GM21786 (cell line): ENCODE results near the gene SERPINA6.
"Not testable (repeated sequence)": the region's sequence is repeated elsewhere in the genome, so short reads cannot be mapped to it uniquely, and the experiment has no call there.

Source experiments
- ATAC-seq: cut with Tn5 transposase; IDR thresholded peaks from one replicate; pipeline ENCODE4 v1.9.1; 2021; ENCODE audit not compliant: unreplicated experiment

SERPINA6 gene

DNA sequence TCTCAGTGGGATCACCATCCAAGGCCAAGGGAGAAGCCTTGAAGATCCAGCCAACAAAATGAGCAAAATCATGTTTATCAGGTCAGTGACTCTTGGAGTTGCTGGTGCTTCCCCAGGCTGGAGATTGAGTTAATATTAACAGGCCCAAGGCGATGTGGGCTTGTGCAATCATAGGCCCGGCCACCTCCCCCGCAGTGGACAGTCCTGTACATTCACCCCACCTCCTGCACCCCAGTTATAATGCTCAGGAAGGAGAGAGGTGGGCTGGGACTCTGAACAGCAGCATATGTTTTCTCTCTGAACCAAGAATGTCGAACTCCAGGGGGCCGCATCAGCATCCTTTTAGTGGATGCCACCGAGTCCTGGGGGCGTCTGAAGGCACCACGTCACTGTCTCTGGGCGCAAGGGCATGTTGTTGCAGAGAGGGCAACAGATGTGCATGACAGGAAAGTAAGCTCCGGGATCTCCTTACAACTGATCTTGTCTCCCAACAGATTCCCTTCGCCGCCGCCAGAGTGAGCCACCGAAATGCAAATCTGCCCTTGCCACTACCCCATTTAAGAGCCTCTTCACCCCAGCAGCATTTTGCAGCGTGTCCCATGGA lies 32.2 kb upstream of the SERPINA6 start:
- peak; percentile 51 for ATAC-seq

DNA sequence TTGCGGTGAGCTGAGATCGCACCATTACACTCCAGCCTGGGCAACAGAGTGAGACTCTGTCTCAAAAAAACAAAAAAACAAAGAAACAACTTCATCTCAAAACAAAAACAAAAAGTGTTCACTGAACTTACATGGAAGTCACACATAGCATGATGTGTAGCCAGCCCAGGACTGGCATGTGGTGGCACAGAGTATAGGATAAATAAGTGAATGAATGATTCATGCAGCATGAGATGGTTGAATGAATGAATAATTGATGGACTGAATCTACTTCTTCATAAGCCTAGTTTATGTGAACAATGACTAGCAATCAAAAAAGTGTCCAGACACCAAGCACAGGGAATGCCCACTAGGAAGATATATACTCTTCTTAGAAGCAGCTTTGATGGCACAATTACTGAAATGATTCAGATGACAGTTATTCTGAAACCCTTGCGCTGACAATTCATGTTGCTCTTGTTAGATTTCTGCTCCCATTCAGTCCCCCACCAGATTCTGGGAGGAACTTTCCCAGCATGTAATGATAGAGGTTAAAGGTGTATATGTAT lies 31.6 kb upstream of the SERPINA6 start:
- ATAC-seq, result peak; percentile 42

GRCh38 chr14:94354190-94354589 lies 31.1 kb upstream of the SERPINA6 start:
- ATAC-seq, result not testable (repeated sequence)

DNA sequence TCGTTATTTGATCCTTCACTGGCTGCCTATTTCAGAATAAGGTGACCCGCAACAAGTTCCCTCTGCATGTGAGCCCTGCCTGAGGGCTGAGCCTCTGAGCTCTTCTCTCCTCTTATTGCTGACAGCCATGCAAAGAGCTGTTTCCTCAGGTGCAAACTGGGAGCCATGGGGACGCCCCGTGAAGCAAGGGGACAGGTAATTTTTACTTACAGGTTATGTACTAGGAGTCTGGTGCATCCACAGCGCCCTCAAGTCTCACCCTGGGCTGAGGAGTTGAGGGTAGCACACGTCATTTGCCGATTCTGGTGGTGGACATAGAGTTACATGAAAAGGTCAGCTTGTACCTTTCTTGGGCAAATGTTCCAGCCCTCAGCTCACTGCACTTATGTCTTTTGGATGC lies 26.1 kb upstream of the SERPINA6 start:
- no peak for ATAC-seq

DNA sequence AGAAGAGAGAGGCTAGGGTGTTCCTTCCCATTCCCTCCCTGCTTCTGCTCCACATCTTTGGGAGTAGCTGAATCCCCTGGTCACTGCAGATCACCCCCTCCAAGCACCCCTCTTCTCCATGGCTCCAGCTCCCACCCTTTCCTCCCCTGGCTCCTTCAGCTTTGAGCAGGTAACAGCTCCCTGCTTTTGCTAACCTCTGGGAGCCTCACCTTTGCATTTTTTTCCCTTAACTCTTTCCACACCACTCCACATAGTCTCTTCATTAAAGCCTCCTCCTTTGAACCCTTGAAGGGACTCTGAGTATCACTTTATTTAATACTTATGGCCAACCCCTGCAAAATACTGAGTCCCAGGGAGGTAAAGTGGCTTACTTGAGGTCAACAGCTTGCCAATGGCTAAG lies 25.7 kb upstream of the SERPINA6 start:
- no peak for ATAC-seq

- no peak for ATAC-seq
Measured at GRCh38 chr14:94346841-94347240, 23.7 kb upstream of the SERPINA6 start.

DNA sequence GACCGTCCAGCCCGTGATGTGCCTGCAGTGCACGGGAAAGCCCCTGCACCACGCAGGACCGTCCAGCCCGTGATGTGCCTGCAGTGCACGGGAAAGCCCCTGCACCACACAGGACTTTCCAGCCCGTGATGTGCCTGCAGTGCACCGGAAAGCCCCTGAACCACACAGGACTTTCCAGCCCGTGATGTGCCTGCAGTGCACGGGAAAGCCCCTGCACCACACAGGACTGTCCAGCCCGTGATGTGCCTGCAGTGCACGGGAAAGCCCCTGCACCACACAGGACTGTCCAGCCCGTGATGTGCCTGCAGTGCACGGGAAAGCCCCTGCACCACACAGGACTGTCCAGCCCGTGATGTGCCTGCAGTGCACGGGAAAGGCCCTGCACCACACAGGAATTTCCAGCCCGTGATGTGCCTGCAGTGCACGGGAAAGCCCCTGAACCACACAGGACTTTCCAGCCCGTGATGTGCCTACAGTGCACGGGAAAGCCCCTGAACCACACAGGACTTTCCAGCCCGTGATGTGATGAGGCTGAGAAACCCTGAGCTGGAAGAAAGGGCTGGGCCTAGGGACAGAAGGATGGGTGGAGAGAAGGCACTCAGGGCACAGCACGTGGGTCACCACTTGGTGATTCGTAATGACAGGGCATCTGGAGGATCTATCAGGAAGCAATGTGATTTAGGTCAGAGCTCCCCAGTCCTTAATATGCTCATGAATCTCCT lies 23.1 kb upstream of the SERPINA6 start:
- ATAC-seq, result peak; percentile 81

- no peak for ATAC-seq
Measured at GRCh38 chr14:94345344-94346064, 22.4 kb upstream of the SERPINA6 start.

- no peak for ATAC-seq
Measured at GRCh38 chr14:94344389-94344788, 21.3 kb upstream of the SERPINA6 start.

- ATAC-seq, result no peak
Measured at GRCh38 chr14:94343238-94344005, 20.3 kb upstream of the SERPINA6 start.

GRCh38 chr14:94342334-94342934 lies 19.3 kb upstream of the SERPINA6 start:
- no peak for ATAC-seq

- ATAC-seq, result no peak
Measured at GRCh38 chr14:94341656-94342333, 18.7 kb upstream of the SERPINA6 start.

DNA sequence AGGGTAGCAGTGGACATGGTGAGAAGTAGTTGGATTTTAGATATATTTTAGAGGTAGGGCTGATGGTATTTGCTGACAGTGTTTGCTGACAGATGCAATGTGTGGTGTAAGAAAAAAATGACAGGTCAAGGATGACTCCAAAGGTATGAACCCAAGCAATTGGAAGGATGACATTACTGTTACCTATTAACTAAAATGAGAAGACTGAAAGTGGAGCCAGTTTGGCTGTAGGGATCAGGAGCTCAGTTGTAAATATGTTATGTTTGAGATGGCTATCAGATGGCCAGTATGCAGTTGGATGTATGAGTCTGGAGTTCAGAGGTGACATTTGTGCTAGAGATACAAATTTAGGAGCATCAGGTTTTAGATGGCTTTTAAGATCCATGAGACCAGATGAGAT lies 17.4 kb upstream of the SERPINA6 start:
- no peak for ATAC-seq

- no peak for ATAC-seq
Measured at GRCh38 chr14:94338023-94338422, 14.9 kb upstream of the SERPINA6 start.

DNA sequence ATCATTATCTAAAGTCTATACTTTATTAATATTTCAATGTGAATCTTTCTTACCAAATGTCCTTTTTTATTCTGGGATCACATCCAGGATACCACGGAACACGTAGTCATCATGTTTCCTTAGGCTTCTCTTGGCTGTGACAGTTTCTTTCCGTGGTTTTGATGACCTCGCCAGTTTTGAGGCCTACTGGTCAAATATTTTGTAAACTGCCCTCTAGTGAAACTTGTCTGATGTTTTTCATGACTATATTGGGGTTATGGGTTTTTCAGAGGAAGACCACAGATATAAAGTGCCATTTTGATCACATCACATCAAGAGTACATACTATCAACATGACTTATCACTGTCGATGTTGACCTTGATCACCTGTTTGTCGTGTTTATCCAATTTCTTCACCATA lies 14.1 kb upstream of the SERPINA6 start:
- no peak for ATAC-seq

DNA sequence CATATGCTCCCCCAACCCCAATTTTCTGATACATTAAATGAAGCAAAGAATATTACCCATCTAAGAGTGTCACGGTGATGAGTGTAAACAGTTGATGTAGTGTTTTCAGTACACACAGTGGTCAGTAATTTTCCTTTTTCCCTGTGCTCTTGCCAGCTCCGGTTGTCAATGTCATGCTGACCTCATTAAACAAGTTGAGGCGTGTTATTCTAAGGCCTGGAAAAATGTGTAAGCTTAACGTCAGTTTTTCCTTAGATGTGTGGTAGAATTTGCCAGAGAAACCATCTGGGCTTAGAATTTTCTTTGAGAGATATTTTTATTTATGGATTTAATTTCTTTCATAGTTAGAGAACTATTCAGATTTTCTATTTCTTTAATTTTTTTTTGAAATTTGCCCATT lies 11.7 kb upstream of the SERPINA6 start:
- no peak for ATAC-seq

DNA sequence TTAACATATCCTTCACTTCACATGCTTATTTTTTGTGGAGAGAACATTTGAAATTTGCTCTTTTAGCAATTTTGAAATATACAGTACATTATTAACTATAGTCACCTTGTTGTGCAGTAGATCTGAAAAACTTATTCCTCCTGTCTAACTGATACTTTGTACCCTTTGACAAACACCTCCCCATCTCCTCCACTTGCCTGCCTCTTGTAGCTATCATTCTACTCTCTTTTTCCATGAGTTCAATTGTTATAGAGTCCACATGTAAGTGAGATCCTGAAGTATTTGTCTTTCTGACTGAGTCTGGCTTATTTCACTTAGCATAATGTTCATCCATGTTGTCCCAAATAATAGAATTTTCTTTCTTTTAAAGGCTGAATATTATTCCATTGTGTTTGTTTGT lies 9.5 kb upstream of the SERPINA6 start:
- no peak for ATAC-seq

- ATAC-seq, result no peak
Measured at GRCh38 chr14:94332063-94332583, 9.0 kb upstream of the SERPINA6 start.

DNA sequence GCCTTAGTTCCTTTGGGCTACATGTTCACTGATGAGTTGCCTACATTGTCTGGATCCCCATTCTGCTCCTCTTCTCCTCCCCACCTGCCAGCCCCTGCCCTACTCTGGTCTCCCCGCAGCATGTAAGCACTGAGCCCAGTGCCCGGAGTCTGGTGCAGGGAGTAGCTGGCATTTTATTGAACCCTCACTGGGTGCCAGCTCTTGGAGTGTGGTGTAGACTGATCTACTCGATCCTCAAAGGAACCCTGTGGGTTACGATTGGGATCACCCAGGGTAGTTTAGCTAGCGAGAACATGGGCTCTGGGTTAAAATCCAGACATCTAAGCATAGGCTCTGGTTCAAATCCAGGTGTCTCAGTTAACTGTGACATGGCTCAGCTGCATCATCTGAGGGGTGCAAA lies 8.3 kb upstream of the SERPINA6 start:
- no peak for ATAC-seq

DNA sequence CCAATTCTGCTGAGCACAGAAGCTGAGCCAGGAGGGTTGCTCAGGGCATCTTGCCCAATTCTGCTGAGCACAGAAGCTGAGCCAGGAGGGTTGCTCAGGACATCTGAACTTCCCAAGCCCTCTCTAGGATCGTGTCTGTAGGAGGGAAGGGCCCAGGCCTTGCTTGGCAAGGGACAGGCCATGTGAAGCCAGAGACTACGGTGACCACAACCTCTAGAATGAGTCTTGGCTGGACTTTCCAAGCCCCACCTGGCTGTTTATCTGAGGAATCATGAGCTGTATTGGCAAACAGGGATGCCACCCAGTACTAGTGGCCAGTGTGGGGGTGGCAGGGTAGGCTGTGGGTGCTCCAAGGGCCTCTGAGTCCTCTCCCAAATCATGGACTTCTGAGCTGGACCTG lies 7.7 kb upstream of the SERPINA6 start:
- ATAC-seq, result no peak
